GM13976 (cell line): ENCODE data around the gene RNF123.

Experiments
- DNase-seq: peaks from one replicate; pipeline ENCODE4 v3.0.0; 2012; ENCODE audit warnings: low spot score
- in situ Hi-C: fragments of 300-500 bp; cut with MboI; formaldehyde crosslinking; loops from one replicate; pipeline ENCODE4 v1.12.0; 2022; ENCODE audit warnings: low sequenced_read_pairs, mixed read lengths, inconsistent platforms; ENCODE audit not compliant: unreplicated experiment
- TF ChIP-seq, protein P1 (sequence below): IDR thresholded peaks from 2 replicates; pipeline ENCODE4 v1.5.1; 2012; ENCODE audit warnings: borderline replicate concordance, mild to moderate bottlenecking; ENCODE audit not compliant: insufficient read depth; ENCODE audit errors: extremely low read depth, missing control alignments, control extremely low read depth

RNF123 gene

GRCh38 chr3:49647741-49648140 lies 41.6 kb upstream of the RNF123 start:
- TF ChIP-seq, protein P1, sequence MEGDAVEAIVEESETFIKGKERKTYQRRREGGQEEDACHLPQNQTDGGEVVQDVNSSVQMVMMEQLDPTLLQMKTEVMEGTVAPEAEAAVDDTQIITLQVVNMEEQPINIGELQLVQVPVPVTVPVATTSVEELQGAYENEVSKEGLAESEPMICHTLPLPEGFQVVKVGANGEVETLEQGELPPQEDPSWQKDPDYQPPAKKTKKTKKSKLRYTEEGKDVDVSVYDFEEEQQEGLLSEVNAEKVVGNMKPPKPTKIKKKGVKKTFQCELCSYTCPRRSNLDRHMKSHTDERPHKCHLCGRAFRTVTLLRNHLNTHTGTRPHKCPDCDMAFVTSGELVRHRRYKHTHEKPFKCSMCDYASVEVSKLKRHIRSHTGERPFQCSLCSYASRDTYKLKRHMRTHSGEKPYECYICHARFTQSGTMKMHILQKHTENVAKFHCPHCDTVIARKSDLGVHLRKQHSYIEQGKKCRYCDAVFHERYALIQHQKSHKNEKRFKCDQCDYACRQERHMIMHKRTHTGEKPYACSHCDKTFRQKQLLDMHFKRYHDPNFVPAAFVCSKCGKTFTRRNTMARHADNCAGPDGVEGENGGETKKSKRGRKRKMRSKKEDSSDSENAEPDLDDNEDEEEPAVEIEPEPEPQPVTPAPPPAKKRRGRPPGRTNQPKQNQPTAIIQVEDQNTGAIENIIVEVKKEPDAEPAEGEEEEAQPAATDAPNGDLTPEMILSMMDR: no peak
- DNase-seq: no peak
- in situ Hi-C loops: no loop called here

DNA sequence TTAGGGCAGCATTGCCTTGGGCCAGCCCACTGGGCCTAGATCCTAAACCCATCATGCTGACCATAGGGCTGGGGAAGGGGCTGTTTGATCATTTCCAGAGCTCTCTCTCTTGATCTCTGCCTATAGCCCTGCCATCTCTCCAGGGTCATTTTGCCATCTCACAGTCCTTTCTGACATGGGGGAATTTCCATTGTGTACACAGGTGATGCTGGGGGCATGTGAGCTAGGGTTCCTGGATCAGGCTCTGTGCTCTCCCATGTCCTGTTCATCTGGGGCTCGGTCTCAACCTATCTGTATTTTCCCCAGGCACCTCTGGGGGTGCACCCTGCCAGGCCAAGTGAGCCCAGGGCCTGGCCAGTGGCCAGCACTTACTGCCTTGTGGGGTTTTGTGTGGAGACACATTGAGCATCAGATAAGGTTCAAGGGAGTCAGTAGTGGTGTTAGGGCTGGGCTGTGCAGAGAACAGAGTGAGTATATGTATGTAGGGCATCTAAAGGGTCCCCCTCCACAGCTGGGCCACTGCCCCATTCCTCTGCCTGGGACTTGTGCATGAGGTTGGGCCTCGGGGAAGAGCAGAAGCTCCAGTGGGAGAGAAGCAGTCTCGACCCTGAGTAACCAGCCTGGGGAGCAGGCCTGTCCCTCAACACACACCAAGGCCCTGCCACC lies 40.9 kb upstream of the RNF123 start:
- no peak for DNase-seq
- TF ChIP-seq, protein P1: no peak
- in situ Hi-C loops: no loop called here

- TF ChIP-seq, protein P1: no peak
- DNase-seq: no peak
- in situ Hi-C loops: no loop called here
These were observed 39.8 kb upstream of the RNF123 start for GRCh38 chr3:49649576-49649975.

DNA sequence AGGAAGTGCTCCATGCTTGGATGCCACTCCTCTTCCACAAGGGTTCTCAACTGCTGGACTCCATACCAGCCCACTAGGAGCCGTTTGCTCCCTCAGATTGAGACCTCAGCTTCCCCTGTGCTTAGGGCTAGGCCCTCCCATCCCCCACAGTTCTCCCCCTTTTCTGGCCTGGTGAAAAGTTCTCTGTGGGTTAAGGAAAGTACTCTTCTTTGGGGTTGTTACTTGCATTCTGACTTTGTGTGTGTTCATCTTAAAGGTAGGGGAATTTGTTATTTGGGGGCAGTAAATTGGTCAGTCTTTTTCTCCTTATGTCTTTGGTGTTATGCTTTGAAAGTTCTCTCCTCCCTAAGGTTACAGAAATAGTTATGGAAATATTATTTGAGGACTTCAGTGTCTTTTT lies 39.2 kb upstream of the RNF123 start:
- DNase-seq: no peak
- in situ Hi-C loops: no loop called here
- TF ChIP-seq, protein P1: no peak

DNA sequence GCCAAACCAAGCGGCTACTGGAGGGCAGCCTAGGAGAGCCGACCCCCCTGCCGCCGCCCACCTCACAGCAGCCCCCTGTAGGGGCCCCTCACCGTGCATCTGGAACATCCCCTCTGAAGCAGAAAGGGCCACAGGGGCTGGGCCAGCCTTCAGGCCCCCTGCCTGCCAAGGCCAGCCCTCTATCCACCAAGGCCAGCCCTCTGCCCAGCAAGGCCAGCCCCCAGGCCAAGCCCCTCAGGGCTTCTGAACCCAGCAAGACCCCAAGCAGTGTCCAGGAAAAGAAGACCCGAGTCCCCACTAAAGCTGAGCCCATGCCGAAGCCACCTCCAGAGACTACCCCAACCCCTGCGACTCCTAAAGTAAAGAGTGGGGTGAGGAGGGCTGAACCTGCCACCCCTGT lies 38.7 kb upstream of the RNF123 start:
- TF ChIP-seq, protein P1: no peak

GRCh38 chr3:49652218-49652902 lies 37.0 kb upstream of the RNF123 start:
- in situ Hi-C loops: no loop called here
- DNase-seq: no peak
- TF ChIP-seq, protein P1: no peak

More for the DNA sequence above, 38.7 kb upstream of the RNF123 start:
- DNase-seq: no peak
- in situ Hi-C loops: no loop called here

- in situ Hi-C loops: no loop called here
- DNase-seq: no peak
- TF ChIP-seq, protein P1: no peak
These were observed 36.4 kb upstream of the RNF123 start for GRCh38 chr3:49652903-49653415.
